ENCODE data around the gene DZIP1L.

Gene DZIP1L

GRCh38 chr3:138031536-138031935, 83.9 kb downstream of the DZIP1L start:
- DNase-seq = no peak

GRCh38 chr3:138030734-138031280, 84.6 kb downstream of the DZIP1L start:
- no peak for DNase-seq

GRCh38 chr3:138027821-138028220, 87.6 kb downstream of the DZIP1L start:
- no peak for DNase-seq

GRCh38 chr3:138025553-138025952, 89.9 kb downstream of the DZIP1L start:
- DNase-seq = no peak

GRCh38 chr3:138023754-138024153, 91.7 kb downstream of the DZIP1L start:
- no peak for DNase-seq

GRCh38 chr3:138019281-138020069, 95.9 kb downstream of the DZIP1L start:
- no peak for DNase-seq

GRCh38 chr3:138016065-138016464, 99.3 kb downstream of the DZIP1L start:
- DNase-seq = no peak

- DNase-seq = no peak
Measured at GRCh38 chr3:138012526-138012925, 102.9 kb downstream of the DZIP1L start.
